NCI-H510A (cell line): ENCODE measurements around the gene ISG20L2.

Experiments used
- DNase-seq: peaks from one replicate; lab custom pipeline; 2025; lab: John Stamatoyannopoulos, UW

The ISG20L2 gene

GRCh38 chr1:156689953-156690674, 38.5 kb downstream of the ISG20L2 start:
- DNase-seq: no peak

GRCh38 chr1:156689035-156689952, 39.3 kb downstream of the ISG20L2 start:
- peak; percentile 84 for DNase-seq

GRCh38 chr1:156684227-156684782, 44.3 kb downstream of the ISG20L2 start:
- no peak for DNase-seq

GRCh38 chr1:156682166-156682890, 46.2 kb downstream of the ISG20L2 start:
- DNase-seq: no peak

- no peak for DNase-seq
These were observed 47.2 kb downstream of the ISG20L2 start for GRCh38 chr1:156681196-156681960.

- no peak for DNase-seq
These were observed 48.5 kb downstream of the ISG20L2 start for GRCh38 chr1:156680056-156680455.

GRCh38 chr1:156677616-156678596, 50.7 kb downstream of the ISG20L2 start:
- no peak for DNase-seq

- DNase-seq: no peak
These were observed 51.5 kb downstream of the ISG20L2 start, which contains the start of gene NES for GRCh38 chr1:156676820-156677615. Gene NES (minus strand): TSS chr1:156677407. CDS start chr1:156677264, 143 bp downstream.

GRCh38 chr1:156676114-156676819, 52.3 kb downstream of the ISG20L2 start:
- no peak for DNase-seq

GRCh38 chr1:156675210-156676113, 53.1 kb downstream of the ISG20L2 start:
- no peak for DNase-seq

- DNase-seq: no peak
These were observed 55.0 kb downstream of the ISG20L2 start for GRCh38 chr1:156673387-156674121.
